LNCAP (cell line): Measurements from ENCODE around the gene TBC1D4.

Experiments used
- TF ChIP-seq, protein P1 (sequence below): fragments of 450-650 bp; IDR thresholded peaks from 2 replicates; pipeline ENCODE4 v1.5.1; 2017; ENCODE audit warnings: mild to moderate bottlenecking

Gene TBC1D4

DNA sequence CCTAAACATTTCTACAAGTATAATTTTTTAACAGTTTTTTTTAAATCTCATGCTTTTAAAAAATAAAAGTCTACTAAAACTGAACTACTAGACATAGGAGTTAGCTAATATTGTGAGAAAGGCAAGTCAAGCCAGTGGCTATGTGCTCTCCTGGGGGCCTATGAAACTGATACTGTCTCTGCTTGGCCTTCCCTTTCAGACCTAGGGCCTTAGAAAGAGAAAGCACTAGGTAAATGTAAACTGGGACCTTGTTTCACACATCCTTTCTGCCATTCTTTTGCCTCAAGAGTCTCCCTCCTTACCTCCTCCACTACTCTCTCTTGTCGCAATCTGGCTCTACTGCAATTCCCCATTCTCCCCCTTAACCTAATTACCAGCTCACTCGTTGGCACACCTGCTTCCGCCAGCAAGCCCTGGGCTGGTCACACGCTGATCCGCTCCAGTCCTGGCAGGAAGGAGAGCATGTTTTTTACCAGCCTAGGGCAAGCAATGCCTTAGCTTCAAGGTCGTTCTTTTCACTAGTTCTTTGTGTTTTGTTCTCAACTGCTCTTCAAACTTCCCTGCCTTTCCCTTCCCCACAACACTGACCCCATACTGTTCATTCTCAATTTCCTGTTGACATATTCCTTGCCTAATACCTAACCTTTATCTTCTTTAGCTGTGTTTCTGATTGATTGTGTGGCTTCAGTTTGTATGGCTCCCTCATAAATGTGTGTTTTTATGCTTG, 23.1 kb downstream of the TBC1D4 start:
- TF ChIP-seq, protein P1, sequence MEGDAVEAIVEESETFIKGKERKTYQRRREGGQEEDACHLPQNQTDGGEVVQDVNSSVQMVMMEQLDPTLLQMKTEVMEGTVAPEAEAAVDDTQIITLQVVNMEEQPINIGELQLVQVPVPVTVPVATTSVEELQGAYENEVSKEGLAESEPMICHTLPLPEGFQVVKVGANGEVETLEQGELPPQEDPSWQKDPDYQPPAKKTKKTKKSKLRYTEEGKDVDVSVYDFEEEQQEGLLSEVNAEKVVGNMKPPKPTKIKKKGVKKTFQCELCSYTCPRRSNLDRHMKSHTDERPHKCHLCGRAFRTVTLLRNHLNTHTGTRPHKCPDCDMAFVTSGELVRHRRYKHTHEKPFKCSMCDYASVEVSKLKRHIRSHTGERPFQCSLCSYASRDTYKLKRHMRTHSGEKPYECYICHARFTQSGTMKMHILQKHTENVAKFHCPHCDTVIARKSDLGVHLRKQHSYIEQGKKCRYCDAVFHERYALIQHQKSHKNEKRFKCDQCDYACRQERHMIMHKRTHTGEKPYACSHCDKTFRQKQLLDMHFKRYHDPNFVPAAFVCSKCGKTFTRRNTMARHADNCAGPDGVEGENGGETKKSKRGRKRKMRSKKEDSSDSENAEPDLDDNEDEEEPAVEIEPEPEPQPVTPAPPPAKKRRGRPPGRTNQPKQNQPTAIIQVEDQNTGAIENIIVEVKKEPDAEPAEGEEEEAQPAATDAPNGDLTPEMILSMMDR, result no peak

- TF ChIP-seq, protein P1, result no peak
These were observed 26.0 kb downstream of the TBC1D4 start for GRCh38 chr13:75455962-75456361.

- TF ChIP-seq, protein P1, result no peak
These were observed 27.5 kb downstream of the TBC1D4 start for GRCh38 chr13:75454497-75454896.

DNA sequence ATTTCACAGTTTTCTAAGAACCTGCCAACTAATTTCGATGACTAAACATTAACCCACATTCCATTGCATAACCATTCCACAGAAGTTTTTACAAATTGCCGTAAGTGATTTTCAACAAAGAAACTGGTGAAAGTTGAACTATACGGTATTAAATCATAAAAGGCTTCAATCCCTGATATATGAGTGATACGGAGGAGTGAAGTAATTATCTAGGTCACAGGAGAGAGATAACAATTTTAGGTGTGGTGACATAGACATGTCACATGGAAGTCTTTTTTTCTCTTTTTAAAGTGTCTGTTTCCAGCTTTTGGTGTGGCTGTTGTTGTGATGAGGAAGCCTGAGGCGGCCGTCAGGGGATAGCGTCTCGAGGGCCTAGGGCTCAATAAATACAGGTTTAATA, 29.4 kb downstream of the TBC1D4 start:
- TF ChIP-seq, protein P1, result no peak

- TF ChIP-seq, protein P1, result no peak
These were observed 34.5 kb downstream of the TBC1D4 start for GRCh38 chr13:75447493-75447892.

DNA sequence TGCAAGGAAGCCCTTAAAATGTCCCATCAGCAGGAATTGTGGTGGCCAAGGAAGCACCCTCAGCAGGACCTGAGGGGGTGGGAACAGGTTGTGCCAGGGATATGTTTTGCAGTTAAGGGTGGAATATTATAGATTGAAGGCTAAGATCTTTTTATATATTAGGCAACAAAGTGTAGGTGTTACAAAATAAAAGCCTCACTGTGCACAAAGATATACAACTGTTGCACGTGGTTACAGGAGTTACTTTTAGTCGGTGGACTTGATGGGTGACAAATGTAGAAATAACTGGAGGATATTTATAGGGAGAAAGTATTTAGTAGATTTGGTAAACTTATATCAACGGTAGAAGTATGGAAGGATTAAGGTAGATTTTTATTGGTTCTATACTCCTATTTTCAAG, 35.1 kb downstream of the TBC1D4 start:
- TF ChIP-seq, protein P1, result no peak

- TF ChIP-seq, protein P1, result no peak
These were observed 36.1 kb downstream of the TBC1D4 start for GRCh38 chr13:75445717-75446499.
